Mucosa of descending colon (tissue), 3 donors: Measurements from ENCODE around the gene KRTAP12-1. TPM values are rescaled to one million over a fixed set of nuclear protein-coding genes. Genes with fewer than 3 reads are reported as not detected.
"Not testable (repeated sequence)": the region's sequence is repeated elsewhere in the genome, so short reads cannot be mapped to it uniquely, and the experiment has no call there.

Experiments
- ATAC-seq: fragments of 200-7000 bp; cut with Tn5 transposase; one replicate; pipeline ENCODE4 v1.9.1; 2020; ENCODE audit warnings: mild to moderate bottlenecking, moderate library complexity
- DNase-seq, 3 donors: peaks; one replicate each; pipeline ENCODE4 v3.0.0-alpha.2; 2020
- H3K36me3 ChIP-seq: fragments of 200-600 bp; one replicate; pipeline ENCODE4 v1.8.0; 2021; ENCODE audit warnings: low read depth, mild to moderate bottlenecking
- H3K4me1 ChIP-seq: fragments of 200-600 bp; one replicate; pipeline ENCODE4 v1.8.0; 2021; ENCODE audit warnings: low read depth, mild to moderate bottlenecking
- H3K4me3 ChIP-seq: fragments of 200-600 bp; one replicate; pipeline ENCODE4 v1.8.0; 2021; ENCODE audit warnings: mild to moderate bottlenecking
- H3K9me3 ChIP-seq: fragments of 200-600 bp; one replicate; pipeline ENCODE4 v1.8.0; 2021; ENCODE audit warnings: mild to moderate bottlenecking
- CTCF ChIP-seq: fragments of 200-600 bp; IDR thresholded peaks from one replicate; pipeline ENCODE4 v1.8.0; 2022; ENCODE audit warnings: antibody characterized with exemption, mild to moderate bottlenecking
- intact Hi-C, 2 donors: fragments of 100-400 bp; cut with DNase I in 1 of 2; cut with micrococcal nuclease in 1 of 2; formaldehyde crosslinking; loops; one replicate each; pipeline versions ENCODE4 v1.11.0 to v1.11.1; 2022; cut with DNase I, micrococcal nuclease
- total RNA-seq, 3 donors: library from RNA; stranded (reverse); fragmentation: NEBNext Ultra II Directional in 2 of 3; extraction: Animal tissue kit (Norgen Biotek cat#: 25700) in 2 of 3; gene quantifications; one replicate each; pipeline versions ENCODE4 v1.2.1 to v1.2.4, GENCODE V29; 2021 to 2023
- donor health status: DM: no; HTN: no; CAD: no; lungs with moderate emphysema.
- donor health status: DM: no; HTN: no; CAD: no.
- donor health status: DM: no; HTN: yes; CAD: no.

The KRTAP12-1 gene
- total RNA-seq, 3 donors from 2014 or later, result not detected

GRCh38 chr21:44686843-44687561 is 5.0 kb upstream of the KRTAP12-1 start:
- Histone ChIP-seq H3K4me1 (no peaks in the 10 kb centered on the region), H3K36me3 (no peaks in the 10 kb centered on the region), H3K4me3 (no peak overlapping the region), H3K9me3 (no peaks in the 10 kb centered on the region)
- no peak for DNase-seq
- no peak for TF ChIP-seq CTCF
- ATAC-seq, result no peak
- intact Hi-C loops, result no loop called here

- TF ChIP-seq CTCF, result no peak
- Histone ChIP-seq H3K4me1 (no peaks in the 10 kb centered on the region), H3K9me3 (no peaks in the 10 kb centered on the region), H3K36me3 (no peaks in the 10 kb centered on the region), H3K4me3 (no peak overlapping the region)
- ATAC-seq (no peak), DNase-seq (no peak)
- intact Hi-C loops, result no loop called here
Observed at GRCh38 chr21:44686000-44686781, 4.2 kb upstream of the KRTAP12-1 start.

DNA sequence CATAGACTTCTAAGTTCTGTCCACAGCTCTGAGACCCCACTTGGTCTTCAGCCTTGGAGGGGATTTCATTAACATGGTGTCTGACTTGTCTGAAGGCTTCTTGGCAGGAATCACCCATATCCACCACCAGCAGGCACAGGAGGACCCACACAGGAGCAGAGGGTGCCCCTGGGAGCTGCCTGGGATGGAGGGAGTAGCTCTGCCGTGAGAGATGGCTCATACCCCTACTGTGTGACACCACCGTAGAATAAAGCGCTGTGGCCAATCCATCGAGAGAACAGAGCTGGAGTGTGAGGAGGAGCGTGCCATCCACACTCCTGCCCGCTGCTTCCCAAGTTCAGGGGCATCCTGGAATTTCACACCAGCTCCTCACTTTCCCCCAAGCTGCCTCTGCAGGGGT is 3.1 kb upstream of the KRTAP12-1 start:
- H3K36me3 ChIP-seq, H3K4me3 ChIP-seq, H3K4me1 ChIP-seq, DNase-seq, intact Hi-C loops, ATAC-seq, H3K9me3 ChIP-seq: not testable (repeated sequence)

DNA sequence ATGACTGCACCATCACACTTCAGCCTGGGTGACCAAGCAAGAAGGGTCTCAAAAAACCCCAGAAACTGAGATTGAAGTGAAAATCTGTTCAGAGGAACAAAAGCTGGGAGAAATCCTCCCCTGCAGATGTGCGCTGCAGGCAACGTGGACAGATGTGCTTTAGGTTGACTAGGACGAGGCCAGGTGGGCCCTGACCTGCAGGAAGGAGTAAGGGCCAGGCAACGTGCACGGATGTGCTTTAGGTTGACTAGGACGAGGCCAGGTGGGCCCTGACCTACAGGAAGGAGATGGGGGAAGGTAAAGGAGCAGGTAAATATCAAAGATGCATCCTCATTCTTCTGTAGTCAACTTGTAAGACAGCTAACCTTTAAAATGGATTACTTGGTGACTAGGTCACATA is 2.5 kb upstream of the KRTAP12-1 start:
- intact Hi-C loops, result no loop called here
- Histone ChIP-seq H3K4me1 (no peaks in the 10 kb centered on the region), H3K9me3 (no peaks in the 10 kb centered on the region), H3K4me3 (no peak overlapping the region), H3K36me3 (no peaks in the 10 kb centered on the region)
- ATAC-seq, result no peak
- DNase-seq, result no peak
- TF ChIP-seq CTCF, result no peak

DNA sequence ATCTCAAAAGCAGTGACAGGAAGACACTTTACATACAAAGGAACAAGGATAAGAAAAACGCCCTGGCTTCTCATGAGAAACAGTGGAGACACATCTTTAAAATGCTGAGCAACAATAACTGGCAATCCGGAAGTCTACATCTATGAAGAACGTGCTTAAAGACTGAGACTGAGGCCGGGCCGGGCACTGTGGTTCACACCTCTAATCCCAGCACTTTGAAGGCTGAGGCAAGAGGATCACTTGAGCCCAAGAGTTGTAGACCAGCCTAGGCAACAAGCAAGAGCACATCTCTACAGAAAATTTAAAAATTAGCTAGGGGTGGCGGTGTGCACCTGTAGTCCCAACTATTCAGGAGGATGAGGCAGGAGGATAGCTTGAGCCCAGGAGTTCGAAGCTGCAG is 2.1 kb upstream of the KRTAP12-1 start:
- no peak for ATAC-seq
- TF ChIP-seq CTCF, result no peak
- no peaks in the 10 kb centered on the region for H3K36me3 ChIP-seq
- H3K4me1 ChIP-seq, result no peaks in the 10 kb centered on the region
- DNase-seq, result no peak
- intact Hi-C loops, result no loop called here
- no peak overlapping the region for H3K4me3 ChIP-seq
- H3K9me3 ChIP-seq, result no peaks in the 10 kb centered on the region

DNA sequence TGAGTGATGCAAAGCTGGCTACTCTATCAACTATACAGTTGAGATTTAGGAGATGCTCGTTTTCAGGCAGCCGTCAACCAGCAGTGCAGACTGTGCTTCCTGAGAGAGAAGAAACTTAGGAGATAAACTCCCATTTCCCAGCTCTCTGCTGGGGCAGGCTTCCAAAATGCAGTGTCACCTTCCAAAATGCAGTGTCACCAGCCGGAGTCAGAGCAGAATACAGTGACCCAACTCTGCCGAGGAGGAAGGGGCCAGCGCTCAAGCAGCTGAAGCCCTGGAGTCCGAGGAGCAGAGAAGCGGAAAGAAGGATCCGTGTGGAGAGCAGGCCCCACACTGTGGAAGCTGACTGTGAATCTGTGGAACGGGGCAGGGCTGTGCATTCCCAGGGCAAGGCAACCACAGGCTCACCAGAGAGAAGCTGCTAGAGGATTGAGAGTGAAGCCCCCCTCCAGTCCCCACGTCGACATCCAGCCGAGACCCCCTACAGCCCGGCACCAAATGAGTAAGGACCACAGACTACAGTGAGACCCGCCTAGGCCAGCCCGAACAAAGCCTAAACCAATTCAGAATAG is 703 bp upstream of the KRTAP12-1 start:
- no peaks in the 10 kb centered on the region for H3K4me1 ChIP-seq
- H3K36me3 ChIP-seq, result no peaks in the 10 kb centered on the region
- DNase-seq, result no peak
- intact Hi-C loops, result no loop called here
- H3K9me3 ChIP-seq, result no peaks in the 10 kb centered on the region
- H3K4me3 ChIP-seq, result no peak overlapping the region
- no peak for ATAC-seq
- TF ChIP-seq CTCF, result no peak
